ACHN (cell line): Measurements from ENCODE around the gene ROPN1B.
"Not testable (repeated sequence)": the region's sequence is repeated elsewhere in the genome, so short reads cannot be mapped to it uniquely, and the experiment has no call there.

Experiments used
- DNase-seq: peaks from one replicate; pipeline ENCODE4 v3.0.0-alpha.2; 2015
- in situ Hi-C: cut with HindIII; loops from 2 replicates; pipeline ENCODE4 v1.10.0; 2017; ENCODE audit warnings: low sequenced_read_pairs, low pct_ligation_motif_present, low pct_unique_long_range_greater_than_20kb

Gene ROPN1B

GRCh38 chr3:125990253-125990970, 21.4 kb downstream of the ROPN1B start:
- DNase-seq = no peak
- in situ Hi-C loops = no loop called here

- DNase-seq, in situ Hi-C loops: not testable (repeated sequence)
Observed at GRCh38 chr3:125996751-125997150, 27.8 kb downstream of the ROPN1B start.

GRCh38 chr3:126002189-126002588, 33.2 kb downstream of the ROPN1B start:
- no peak for DNase-seq
- in situ Hi-C loops = no loop called here

- in situ Hi-C loops = no loop called here
- no peak for DNase-seq
Observed at GRCh38 chr3:126003447-126004190, 34.6 kb downstream of the ROPN1B start.

- no peak for DNase-seq
- in situ Hi-C loops = no loop called here
Observed at GRCh38 chr3:126004217-126004616, 35.2 kb downstream of the ROPN1B start.

- in situ Hi-C loops = no loop called here
Observed at GRCh38 chr3:126004692-126005091, 35.7 kb downstream of the ROPN1B start.

GRCh38 chr3:126005951-126006350, 37.0 kb downstream of the ROPN1B start:
- no peak for DNase-seq
- in situ Hi-C loops = no loop called here

More at GRCh38 chr3:126004692-126005091, 35.7 kb downstream of the ROPN1B start:
- DNase-seq = no peak

GRCh38 chr3:126008219-126008618, 39.2 kb downstream of the ROPN1B start:
- DNase-seq = no peak
- in situ Hi-C loops = no loop called here

- in situ Hi-C loops = no loop called here
Observed at GRCh38 chr3:126009181-126009580, 40.2 kb downstream of the ROPN1B start.

GRCh38 chr3:126013751-126014156, 44.8 kb downstream of the ROPN1B start:
- no peak for DNase-seq
- in situ Hi-C loops = no loop called here

More at GRCh38 chr3:126009181-126009580, 40.2 kb downstream of the ROPN1B start:
- DNase-seq = no peak

GRCh38 chr3:126014252-126014651, 45.3 kb downstream of the ROPN1B start:
- in situ Hi-C loops = no loop called here
- DNase-seq = no peak

- DNase-seq = no peak
- in situ Hi-C loops = no loop called here
Observed at GRCh38 chr3:126015075-126015474, 46.1 kb downstream of the ROPN1B start.

GRCh38 chr3:126016616-126017015, 47.6 kb downstream of the ROPN1B start:
- in situ Hi-C loops = no loop called here
- no peak for DNase-seq

- DNase-seq = no peak
- in situ Hi-C loops = no loop called here
Observed at GRCh38 chr3:126017362-126017761, 48.4 kb downstream of the ROPN1B start.

- in situ Hi-C loops = no loop called here
- no peak for DNase-seq
Observed at GRCh38 chr3:126018545-126018944, 49.6 kb downstream of the ROPN1B start.

GRCh38 chr3:126018995-126019394, 50.0 kb downstream of the ROPN1B start:
- no peak for DNase-seq
- in situ Hi-C loops = no loop called here

GRCh38 chr3:126019683-126020082, 50.7 kb downstream of the ROPN1B start:
- in situ Hi-C loops = no loop called here
- DNase-seq = no peak

- in situ Hi-C loops = no loop called here
- DNase-seq = no peak
Observed at GRCh38 chr3:126021224-126021623, 52.2 kb downstream of the ROPN1B start.

- DNase-seq = no peak
- in situ Hi-C loops = no loop called here
Observed at GRCh38 chr3:126021702-126022101, 52.7 kb downstream of the ROPN1B start.
